ELR (cell line): ENCODE results near the gene CHMP4A.

ENCODE experiments used
- DNase-seq: peaks from one replicate; pipeline ENCODE4 v3.0.0-alpha.2; 2015; ENCODE audit warnings: low read depth

CHMP4A gene

DNA sequence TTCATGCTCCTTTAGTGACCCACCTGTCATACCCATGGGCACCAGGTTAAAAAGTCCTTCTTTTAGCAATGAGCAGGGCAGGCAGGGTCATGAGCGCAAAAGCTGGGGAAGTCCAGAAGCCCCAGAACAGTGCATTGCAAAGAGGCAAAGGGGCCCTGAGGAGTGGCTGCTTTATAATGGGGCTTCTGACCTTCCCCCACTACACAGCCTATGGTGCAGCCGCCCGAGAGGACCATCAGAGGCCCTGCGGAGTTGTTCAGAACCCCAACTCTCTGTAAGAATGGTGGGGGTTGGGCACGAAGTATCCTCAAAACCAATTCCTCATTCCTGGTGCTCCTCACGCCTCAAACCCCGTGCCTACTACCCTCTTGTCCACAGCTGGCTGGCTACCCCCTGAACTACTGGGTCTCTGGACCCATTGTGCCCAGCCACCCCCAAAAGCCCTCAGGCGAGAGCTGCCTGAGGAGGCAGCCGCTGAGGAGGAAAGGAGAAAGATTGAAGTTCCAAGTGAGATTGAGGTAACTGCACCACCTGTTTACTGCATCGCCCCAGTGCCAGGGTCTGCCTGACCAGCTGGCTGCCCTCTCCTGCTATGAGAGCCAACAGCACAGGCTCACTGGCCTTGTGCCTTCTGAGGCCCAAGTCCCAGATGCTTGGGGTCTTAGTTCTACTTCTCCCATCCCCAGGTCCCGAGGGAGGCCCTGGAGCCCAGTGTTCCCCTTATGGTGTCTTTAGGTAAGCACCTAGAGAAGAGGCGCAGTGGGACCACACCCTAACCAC is 34.7 kb downstream of the CHMP4A start:
- DNase-seq: no peak

DNA sequence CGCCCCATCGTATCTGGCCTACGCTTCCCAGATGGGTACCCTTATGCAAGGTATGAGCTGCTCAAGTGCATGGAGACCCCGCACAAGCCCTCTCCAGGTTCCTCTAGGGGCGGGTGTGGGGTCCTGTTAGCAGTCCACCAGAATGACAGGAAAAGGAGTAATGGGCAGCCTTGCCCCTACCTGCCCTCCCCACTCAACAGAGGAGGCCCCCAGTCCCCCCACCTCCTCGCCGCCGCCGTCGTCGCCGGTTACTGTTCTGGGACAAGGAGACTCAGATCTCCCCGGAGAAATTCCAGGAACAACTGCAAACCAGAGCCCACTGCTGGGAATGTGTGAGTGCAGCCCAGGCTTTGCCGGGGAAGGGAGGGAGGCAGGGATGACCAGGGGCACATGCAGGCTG is 35.4 kb downstream of the CHMP4A start:
- DNase-seq: no peak

DNA sequence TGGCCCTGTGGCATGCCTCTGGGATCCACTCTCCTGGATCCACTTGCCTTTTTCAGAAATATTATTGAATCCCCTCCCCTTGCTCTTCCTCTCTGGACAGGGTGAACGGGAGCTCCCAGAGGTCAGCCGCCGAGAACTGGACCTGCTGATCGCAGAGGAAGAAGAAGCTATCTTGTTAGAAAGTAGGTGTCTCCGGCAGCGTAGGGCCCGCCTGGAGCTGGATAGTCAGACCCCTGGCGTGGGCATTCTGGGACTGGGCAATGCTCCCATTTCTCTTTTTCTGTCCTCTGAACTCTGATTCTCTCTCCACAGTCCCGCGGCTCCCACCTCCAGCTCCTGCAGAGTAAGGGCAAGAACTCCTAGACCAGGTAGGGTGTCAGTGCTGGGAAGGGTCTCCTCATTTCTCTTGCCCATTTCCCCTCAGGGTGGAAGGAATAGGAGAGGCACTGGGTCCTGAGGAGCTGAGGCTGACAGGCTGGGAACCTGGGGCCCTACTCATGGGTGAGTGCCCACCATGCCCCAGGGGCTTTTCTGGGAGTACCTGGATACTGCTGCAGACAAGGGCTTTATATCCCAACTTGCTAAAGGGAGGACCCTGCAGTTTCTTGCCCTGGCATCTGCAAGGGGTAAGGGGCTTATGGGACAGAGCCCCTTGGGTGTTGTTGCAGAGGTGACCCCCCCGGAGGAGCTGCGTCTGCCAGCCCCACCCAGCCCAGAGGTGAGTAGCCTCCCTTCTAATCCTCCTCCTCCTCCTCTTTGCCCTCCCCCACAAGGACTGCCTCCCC is 36.1 kb downstream of the CHMP4A start:
- DNase-seq: no peak

DNA sequence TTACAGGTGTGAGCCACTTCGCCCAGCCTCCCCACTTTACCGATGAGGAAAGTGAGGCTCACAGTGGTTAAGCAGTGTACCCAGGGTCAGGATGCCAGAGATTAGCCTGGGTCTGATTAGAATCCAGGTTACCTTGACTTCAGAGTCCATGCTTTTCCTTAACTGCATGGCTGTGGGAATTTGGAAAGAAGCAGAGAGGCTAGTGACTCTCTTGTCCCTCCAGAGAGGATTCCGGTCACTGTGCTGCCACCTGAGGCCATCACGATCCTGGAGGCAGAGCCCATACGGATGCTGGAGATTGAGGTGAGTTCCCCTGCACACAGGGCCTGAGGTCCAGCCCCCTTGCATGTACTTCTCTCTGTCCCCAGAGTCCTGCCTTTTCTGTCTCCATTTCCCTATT is 36.7 kb downstream of the CHMP4A start:
- no peak for DNase-seq

DNA sequence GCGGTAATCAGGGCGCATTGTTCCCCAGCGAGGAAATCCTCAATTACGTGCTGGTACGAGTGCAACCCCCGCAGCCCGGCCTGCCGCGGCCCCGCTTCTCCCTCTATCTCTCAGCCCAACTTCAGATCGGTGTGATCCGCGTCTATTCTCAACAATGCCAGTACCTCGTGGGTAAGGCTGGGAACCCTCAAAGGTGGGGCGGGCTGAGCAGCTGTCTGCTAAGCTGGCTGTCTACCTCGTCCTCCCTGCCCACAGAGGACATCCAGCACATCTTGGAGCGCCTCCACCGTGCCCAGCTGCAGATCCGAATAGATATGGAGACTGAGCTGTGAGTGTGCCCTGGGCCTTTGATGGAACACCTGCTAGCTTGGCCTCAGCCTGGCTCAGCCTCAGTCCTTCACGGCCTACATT is 40.4 kb downstream of the CHMP4A start:
- no peak for DNase-seq

DNA sequence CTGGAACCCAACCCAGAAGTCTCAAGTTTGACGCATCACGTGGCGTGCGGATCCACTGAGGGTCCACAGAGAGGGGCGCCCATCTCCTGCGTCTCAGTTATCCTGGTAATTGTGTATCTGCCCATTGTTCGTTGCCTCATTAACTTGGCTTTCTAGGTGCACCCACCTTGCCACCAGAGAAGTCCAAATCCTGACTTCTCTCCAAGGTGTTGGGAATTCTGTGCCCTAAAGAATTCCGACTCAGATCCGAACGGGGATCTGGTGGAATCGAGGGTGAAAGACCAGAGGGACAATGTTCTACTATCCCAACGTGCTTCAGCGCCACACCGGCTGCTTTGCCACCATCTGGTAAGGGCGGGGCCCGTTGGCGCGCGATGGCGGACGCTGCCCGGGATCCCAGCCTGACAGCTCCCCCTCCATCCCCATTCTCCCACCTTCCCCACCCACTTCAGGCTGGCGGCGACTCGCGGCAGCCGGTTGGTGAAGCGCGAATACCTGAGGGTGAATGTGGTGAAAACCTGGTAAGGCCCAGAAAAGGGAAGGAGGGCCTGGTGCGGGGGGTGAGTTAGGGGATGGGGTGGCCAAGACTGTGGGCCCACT is 40.9 kb downstream of the CHMP4A start:
- no peak for DNase-seq

DNA sequence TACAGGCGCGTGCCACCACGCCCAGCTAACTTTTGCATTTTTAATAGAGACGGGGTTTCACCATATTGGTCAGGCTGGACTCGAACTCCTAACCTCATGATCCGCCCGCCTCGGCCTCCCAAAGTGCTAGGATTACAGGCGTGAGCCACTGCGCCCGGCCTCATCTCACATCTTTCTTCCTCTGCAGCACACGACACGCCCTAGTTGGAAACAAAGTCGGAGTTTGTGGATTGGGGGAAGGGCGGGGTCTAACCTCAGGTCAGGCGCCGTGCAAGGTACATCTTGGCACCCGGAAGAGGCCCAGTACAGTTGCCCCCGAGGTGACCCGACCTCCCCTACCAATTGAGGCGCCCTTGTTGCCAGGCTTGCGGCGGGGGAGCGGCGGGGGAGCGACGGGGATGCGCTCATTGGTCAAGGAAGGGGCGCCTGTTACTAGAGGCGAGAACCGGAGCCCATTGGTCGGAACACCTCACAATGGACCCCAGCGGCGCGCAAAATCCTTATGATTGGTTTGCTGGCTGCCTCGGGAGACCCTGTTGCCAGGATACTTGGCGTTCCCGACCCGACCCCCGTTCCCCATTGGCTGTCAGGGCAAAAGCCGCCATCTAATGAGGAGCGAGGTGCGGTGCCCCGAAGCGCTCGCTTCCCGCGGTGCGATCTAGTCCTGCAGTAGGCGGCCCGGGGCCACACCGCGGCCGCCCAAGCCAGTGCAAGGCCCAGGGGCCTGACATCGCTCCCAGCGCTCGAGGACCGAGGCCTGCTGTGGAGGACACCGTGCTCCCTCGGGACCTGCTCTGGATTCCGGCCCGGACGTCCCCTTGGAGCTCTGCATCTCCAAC is 41.6 kb downstream of the CHMP4A start, which contains the start of gene REC8:
Gene REC8 (plus strand): TSS at position 659 of the 839 bp plus-strand sequence. CDS start 473 bp downstream, outside the sequence.
- DNase-seq: no peak

DNA sequence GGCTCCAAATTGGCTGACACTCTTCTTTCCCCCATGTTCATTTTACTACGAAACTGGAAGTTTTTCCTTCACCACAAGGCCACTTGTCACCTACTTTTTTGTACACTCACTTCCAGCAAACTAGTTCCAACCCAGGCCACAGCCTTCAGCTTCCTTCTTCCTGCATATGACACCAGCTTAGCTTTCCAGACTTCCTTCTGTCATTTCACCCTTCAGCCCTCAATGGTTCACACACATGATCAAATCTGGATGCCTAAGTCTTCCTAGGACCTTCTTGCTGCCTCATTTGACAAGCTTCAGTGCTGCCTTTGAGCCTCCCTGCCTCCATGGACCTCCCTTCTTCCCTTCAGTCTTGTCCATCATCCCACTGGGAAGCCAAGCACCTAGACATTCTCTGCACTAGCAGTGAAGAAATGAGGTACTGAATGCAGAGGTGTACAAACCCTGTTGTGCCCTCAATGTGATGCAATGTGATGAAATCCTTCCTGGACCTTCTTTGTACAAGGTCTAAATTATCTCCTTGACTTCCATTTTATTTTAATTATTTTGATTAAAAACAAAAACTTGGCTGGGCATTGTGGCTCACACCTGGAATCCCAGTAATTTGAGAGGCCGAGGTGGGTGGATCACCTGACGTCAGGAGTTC is 45.7 kb downstream of the CHMP4A start:
- no peak for DNase-seq

DNA sequence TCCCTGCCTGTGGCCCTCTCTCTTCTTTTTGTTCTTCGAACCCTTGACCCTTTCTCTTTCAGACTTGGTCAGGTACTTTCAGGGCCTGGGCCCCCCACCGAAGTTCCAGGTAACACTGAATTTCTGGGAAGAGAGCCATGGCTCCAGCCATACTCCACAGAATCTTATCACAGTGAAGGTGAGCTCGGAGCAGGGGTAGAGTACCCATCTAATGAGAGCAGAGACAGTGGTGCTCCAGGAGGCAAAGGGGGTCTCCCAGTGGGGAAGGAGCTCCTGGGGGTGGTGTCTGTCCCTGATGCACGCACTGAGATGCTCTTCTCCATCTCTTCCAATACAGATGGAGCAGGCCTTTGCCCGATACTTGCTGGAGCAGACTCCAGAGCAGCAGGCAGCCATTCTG is 47.5 kb downstream of the CHMP4A start:
- no peak for DNase-seq

DNA sequence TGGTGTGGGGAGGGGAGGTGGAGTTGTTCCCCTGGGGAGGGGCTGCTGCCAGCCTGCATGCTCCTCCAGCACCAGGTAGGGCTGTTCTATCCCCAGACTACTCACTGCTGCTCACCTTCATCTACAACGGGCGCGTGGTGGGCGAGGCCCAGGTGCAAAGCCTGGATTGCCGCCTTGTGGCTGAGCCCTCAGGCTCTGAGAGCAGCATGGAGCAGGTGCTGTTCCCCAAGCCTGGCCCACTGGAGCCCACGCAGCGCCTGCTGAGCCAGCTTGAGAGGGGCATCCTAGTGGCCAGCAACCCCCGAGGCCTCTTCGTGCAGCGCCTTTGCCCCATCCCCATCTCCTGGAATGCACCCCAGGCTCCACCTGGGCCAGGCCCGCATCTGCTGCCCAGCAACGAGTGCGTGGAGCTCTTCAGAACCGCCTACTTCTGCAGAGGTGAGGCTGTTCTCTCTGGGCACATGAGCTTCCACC is 48.7 kb downstream of the CHMP4A start:
- no peak for DNase-seq

DNA sequence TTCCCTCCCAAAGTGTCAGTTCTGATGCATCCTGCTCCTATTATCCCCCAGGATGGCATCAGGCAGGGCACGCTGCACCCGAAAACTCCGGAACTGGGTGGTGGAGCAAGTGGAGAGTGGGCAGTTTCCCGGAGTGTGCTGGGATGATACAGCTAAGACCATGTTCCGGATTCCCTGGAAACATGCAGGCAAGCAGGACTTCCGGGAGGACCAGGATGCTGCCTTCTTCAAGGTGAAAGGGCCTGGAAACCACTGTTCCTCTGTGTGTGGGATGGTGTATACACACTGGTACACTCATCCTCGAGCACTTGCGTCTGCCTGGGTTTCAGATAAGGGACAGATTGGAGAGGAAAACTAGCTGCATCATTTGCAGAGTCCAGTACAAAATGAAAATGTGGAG is 51.2 kb downstream of the CHMP4A start:
- DNase-seq: no peak

DNA sequence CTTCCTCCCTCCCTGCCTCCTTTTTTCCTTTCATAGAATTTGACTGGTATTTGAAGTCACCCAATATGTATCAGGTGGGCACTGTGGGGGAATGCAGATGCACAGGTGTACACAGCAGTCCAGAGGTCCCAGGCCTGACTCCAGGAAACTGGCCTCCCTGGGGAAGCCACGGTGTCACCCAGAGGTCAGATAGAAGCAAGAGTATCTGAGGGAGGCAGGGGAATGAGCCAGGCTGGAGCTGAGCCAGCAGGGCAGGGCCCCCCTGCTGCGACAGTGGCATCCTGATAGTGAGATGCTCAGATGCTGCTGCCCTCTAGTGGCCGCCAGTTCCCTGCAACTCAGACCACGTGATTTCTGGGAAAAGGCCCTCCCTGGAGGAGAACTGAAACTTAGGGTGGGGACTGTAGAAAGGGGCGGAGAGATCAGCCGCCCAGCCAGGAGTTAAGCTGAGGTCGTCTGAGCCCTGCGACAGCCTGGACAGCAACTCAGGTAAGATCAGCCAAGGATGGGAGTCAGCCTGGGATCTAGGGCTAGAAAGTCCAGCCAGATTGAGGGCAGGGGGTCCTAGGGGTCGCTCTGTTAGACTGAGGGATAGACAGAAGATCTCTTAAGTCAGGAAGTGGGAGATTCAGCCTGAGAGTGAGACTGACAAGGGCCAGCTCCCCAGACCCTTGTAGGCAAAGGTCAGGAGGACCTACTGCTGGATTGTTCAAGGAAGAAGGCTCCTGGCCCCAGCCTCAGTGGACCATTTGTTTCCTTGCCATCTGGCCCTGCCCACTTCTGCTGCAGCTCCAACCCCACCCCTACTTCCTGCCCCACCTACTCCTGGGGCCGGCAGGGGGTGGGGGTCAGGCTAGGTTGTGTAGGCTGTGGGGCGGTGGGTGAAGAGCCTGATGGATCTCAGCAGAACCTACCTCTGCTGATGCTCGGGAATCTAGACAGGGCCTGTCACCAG is 52.2 kb downstream of the CHMP4A start, which contains the start of gene IRF9:
Gene IRF9 (plus strand): TSS at position 416 of the 955 bp plus-strand sequence. CDS start 880 bp downstream, outside the sequence.
- DNase-seq: peak; percentile 93

DNA sequence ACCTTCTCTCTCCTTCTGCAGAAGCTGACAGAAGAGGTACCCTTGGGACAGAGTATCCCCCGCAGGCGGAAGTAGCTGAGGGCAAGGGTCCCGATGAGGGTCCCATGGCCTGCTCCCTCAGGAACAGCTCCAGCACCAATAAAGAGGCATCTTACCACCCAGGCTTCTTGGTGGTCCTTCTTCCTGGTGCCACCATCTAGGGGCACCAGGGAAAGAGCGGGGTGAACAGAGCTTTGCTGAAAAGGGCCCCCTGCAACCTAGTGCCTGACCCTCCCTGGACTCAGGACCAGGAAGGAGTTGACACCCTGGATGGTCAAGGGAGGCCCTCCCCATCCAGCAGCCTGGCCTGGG is 52.8 kb downstream of the CHMP4A start:
- DNase-seq: no peak

DNA sequence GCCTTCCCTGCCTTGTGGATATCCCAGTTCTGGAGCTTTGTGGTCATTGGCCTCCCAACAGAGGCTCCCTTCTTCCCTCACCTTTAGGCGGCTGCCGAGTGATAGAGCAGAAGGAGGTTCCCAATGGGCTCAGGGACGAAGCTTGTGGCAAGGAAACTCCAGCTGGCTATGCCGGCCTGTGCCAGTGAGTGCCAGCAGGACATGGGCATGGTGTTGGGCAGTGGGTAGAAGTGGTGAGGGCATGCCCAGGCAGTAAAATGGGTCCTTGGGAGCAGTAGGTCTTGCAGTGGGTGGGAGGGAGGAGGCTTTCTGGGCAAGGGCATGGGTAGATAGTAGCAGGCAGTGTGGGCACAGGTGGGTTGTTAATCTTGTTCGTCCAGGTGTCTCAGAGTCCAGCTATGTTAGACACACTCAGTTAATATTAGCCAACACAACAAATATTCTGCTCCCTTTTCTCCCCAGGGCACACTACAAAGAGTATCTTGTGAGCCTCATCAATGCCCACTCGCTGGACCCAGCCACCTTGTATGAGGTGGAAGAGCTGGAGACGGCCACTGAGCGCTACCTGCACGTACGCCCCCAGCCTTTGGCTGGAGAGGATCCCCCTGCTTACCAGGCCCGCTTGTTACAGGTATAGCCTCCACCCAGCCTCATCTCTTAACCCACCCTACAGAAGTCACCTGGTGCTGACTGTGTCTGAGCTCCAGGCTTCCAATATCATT is 53.4 kb downstream of the CHMP4A start:
- DNase-seq: no peak
